ENCODE data around the gene CHRM4. TPM values are rescaled to one million over a fixed set of nuclear protein-coding genes. Genes with fewer than 3 reads are reported as not detected.

The CHRM4 gene
- polyA plus RNA-seq, 10 donors = 0.08 to 0.15 (median 0.11) TPM; not detected in 6

Other genes starting within 250 kb of the CHRM4 start
- gene CREB3L1, start 114.1 kb downstream of the CHRM4 start, polyA plus RNA-seq (ENCODE audit: insufficient read length in 10 of 10) = 10 to 100 TPM; 37.6 to 62.4 (median 46.5) TPM
- 10 to 100 TPM; 47.7 to 68.1 (median 57.1) TPM for gene DGKZ, start 44.3 kb downstream of the CHRM4 start, polyA plus RNA-seq (ENCODE audit: insufficient read length in 10 of 10)
- gene MDK, start 10.1 kb downstream of the CHRM4 start, polyA plus RNA-seq (ENCODE audit: insufficient read length in 10 of 10) = 100 to 1,000 TPM in 9 of 10 donors, 10 to 100 TPM in 1; 87.8 to 305 (median 171) TPM
- 10 to 100 TPM; 10.4 to 14.6 (median 11.8) TPM for gene AMBRA1, start 202.2 kb upstream of the CHRM4 start, polyA plus RNA-seq (ENCODE audit: insufficient read length in 10 of 10)
- gene HARBI1, start 225.5 kb upstream of the CHRM4 start, polyA plus RNA-seq (ENCODE audit: insufficient read length in 10 of 10) = 1 to 10 TPM; 2.4 to 3.5 (median 3.0) TPM
- gene ATG13, start 225.8 kb upstream of the CHRM4 start, polyA plus RNA-seq (ENCODE audit: insufficient read length in 10 of 10) = 10 to 100 TPM; 28.8 to 47.7 (median 34.6) TPM

Measured in muscle of back (tissue), 10 donors.